MM.1S (cell line): ENCODE data around the gene SNRK.

Experiments
- CTCF ChIP-seq: fragments of 300-600 bp; sonication (generic); IDR thresholded peaks from 2 replicates; pipeline ENCODE4 v1.5.1; 2016; ENCODE audit warnings: antibody characterized with exemption, low read length, mixed read lengths
- EZH2 ChIP-seq: fragments of 300-600 bp; sonication (generic); optimal IDR thresholded peaks from 2 replicates; pipeline ENCODE3; 2017; ENCODE audit warnings: low read depth, mild to moderate bottlenecking, antibody characterized with exemption, low read length, mixed read lengths

GRCh38 chr3:43330981-43331380 is 44.6 kb downstream of the SNRK start:
- no peak for TF ChIP-seq EZH2
- no peak for TF ChIP-seq CTCF
